Fibroblast of the conjunctiva (primary cell): Measurements from ENCODE around the gene APOBEC3F.
"Not testable (repeated sequence)": the region's sequence is repeated elsewhere in the genome, so short reads cannot be mapped to it uniquely, and the experiment has no call there.

ENCODE experiments used
- DNase-seq: peaks from one replicate; pipeline ENCODE4 v3.0.0-alpha.2; 2010; ENCODE audit warnings: low read depth

APOBEC3F gene

DNA sequence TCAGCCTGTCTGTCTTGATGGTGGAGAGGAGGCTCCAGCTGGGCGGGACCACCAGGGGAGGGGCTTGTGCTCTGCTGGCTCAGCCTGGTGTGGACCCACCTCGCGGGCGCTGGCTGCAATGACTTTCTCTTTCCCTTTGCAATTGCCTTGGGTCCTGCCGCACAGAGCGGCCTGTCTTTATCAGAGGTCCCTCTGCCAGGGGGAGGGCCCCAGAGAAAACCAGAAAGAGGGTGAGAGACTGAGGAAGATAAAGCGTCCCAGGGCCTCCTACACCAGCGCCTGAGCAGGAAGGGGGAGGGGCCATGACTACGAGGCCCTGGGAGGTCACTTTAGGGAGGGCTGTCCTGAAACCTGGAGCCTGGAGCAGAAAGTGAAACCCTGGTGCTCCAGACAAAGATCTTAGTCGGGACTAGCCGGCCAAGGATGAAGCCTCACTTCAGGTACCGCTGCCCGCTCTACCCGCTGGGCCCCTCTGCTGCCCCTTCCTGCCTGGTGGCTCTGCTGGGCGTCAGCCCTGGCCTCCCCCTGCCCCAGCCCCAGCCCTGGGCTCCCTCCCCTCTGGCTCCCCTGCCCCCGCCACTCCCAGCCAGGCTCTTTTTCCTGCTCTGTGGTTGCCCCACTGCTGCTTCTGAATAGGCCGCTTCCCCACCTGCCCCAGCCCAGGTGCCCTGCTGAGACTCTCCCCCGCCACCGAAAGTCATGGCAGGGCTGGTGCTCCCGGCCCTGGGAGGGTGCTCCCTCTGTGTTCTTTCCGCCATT, at the start of gene APOBEC3F:
Gene APOBEC3F (plus strand): TSS at position 327 of the 759 bp plus-strand sequence. CDS start 97 bp downstream, at position 424.
- DNase-seq: peak; percentile 10

GRCh38 chr22:38992871-38993371, 47.7 kb upstream of the APOBEC3F start:
- not testable (repeated sequence) for DNase-seq

DNA sequence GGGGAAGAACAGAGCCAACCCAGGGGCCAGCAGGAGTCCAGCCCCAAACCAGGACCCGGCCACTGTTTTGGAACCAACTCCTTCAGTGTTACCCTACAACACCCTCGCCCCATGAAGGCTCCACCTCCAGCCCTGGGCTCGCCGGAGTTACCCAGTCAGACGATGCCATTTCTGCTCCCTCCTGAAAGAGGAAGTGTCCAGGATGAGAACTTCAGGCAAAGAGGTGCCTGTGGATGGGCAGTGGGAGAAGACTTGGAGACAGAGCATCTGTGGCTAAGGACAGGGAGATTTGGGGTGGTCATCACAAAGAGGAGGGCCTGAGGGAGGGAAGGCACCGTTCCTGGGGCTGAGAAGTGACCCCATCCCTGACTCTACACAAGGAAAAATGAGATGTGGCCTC, 44.6 kb upstream of the APOBEC3F start:
- DNase-seq: no peak

- DNase-seq: no peak
These were observed 43.1 kb upstream of the APOBEC3F start for GRCh38 chr22:38997518-38997917.

DNA sequence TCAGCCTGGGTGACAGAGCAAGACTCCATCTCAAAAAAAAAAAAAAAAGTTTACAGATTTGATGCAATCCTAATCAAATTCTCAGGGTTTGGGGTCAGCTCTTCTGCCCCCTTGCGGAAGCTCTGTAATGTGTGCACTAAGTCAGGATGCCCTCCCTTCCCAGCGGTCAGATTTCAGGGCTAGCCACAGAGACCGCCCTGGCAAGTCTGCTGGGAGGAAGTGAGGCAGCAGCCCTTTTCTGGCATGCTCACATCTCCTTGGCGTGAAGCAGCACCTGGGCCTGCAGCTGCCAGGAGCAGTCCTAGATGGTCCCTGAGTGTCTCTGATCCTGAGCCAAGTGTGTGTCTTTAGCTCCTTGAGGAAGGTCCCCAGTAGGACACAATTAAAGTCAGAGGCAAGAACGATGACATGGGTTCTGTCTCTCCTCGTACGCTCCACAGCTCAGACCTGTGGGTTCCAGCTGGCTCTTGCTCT, 37.5 kb upstream of the APOBEC3F start:
- DNase-seq: peak; percentile 82

- DNase-seq: no peak
These were observed 33.5 kb upstream of the APOBEC3F start for GRCh38 chr22:39007177-39007576.

GRCh38 chr22:39008271-39008850, 32.3 kb upstream of the APOBEC3F start:
- DNase-seq: not testable (repeated sequence)

- no peak for DNase-seq
These were observed 29.7 kb upstream of the APOBEC3F start for GRCh38 chr22:39010946-39011345.

DNA sequence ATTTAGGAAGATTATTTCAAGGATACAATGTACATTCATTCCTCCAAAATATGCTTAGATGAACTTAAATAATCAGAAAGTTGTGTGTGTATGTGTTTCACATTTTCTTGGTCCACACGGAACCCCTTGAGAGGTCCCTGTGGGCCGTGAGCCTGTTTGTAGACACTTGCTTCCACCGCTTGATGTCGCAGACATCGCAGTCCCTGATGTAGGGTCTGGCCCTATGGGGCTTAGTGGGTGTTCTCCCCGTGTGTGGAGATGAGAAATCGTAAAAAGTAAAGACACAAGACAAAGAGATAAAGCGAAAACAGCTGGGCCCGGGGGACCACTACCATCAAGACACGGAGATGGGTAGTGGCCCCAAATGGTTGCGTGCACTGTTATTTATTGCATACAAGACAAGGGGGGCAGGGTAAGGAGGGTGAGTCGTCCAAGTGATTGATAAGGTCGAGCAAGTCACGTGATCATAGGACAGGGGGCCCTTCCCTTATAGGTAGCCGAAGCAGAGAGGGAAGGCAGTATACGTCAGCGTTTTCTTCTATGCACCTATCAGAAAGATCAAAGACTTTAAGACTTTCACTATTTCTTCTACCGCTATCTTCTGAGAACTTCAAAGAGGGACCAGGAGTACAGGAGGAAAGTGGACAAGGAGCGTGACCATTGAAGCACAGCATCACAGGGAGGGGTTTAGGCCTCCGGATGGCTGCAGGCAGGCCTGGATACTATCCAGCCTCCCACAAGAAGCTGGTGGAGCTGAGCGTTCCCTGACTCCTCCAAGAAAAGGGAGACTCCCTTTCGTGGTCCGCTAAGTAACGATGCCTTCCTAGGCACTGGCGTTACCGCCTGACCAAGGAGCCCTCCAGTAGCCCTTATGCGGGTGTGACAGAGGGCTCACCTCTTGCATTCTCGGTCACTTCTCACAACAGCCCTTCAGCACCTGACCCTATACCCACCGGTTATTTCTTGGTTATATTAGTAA, 27.8 kb upstream of the APOBEC3F start:
- no peak for DNase-seq

GRCh38 chr22:39013561-39013941, 27.1 kb upstream of the APOBEC3F start:
- not testable (repeated sequence) for DNase-seq

- DNase-seq: peak; percentile 79
These were observed 26.5 kb upstream of the APOBEC3F start, which contains the start of gene APOBEC3C for GRCh38 chr22:39013942-39014722. Gene APOBEC3C, plus strand, starts transcription at chr22:39014257. Its CDS starts 106 bp downstream, at chr22:39014363.

- DNase-seq: not testable (repeated sequence)
These were observed 25.9 kb upstream of the APOBEC3F start for GRCh38 chr22:39014723-39015121.

GRCh38 chr22:39016592-39016991, 24.1 kb upstream of the APOBEC3F start:
- DNase-seq: no peak

DNA sequence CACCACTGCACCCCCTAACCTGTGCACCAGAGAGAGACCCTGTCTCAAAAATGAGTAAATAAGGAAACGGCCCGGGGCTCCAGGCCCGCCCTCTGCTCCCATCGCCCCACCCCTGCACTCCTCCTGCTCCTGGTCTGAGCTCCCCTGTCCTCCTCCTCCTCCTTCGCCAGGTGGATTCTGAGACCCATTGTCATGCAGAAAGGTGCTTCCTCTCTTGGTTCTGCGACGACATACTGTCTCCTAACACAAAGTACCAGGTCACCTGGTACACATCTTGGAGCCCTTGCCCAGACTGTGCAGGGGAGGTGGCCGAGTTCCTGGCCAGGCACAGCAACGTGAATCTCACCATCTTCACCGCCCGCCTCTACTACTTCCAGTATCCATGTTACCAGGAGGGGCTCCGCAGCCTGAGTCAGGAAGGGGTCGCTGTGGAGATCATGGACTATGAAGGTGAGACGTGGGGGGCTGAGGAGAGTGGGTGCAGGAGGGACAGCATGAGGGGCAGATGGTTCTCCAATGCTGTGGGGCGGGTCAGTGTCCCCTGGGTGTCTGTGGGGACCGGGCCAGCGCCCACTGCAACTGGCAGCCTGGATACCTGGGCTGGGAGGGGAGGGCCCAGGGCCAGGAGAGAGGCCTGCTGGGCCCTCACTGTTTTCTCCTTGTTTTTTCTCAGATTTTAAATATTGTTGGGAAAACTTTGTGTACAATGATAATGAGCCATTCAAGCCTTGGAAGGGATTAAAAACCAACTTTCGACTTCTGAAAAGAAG, 22.9 kb upstream of the APOBEC3F start:
- DNase-seq: no peak

- DNase-seq: not testable (repeated sequence)
These were observed 20.5 kb upstream of the APOBEC3F start for GRCh38 chr22:39020021-39020651.

DNA sequence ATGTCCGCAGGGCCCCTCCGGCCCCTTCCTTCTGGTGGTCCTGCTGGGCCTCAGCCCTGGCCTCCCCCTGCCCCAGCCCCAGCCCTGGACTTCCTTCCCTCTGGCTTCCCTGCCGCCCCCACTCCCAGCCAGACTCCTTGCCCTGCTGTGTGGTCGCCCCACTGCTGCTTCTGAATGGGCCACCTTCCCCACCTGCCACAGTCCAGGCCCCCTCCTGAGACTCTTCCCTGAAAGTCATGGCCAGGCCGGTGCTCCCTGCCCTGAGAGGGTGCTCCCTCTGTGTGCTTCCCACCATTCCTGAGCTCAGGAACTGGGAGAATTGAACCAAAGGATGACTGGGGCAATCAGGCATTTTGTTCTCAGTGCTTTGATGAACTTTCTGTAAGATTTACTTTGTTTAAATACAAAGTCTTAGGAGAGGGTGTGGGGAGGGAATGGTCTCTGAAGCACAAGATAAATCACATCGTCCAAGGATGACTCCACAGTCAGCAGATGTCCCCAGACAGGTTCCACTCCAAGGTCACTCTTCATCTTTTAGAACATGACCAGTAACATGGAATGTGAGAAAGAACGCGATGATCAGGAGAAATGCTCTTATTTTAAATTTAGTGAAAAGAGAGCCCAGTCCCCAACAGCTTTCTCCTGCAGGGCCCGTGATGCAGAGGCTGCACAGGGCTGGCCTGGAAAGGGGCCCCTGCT, 19.0 kb upstream of the APOBEC3F start:
- no peak for DNase-seq

DNA sequence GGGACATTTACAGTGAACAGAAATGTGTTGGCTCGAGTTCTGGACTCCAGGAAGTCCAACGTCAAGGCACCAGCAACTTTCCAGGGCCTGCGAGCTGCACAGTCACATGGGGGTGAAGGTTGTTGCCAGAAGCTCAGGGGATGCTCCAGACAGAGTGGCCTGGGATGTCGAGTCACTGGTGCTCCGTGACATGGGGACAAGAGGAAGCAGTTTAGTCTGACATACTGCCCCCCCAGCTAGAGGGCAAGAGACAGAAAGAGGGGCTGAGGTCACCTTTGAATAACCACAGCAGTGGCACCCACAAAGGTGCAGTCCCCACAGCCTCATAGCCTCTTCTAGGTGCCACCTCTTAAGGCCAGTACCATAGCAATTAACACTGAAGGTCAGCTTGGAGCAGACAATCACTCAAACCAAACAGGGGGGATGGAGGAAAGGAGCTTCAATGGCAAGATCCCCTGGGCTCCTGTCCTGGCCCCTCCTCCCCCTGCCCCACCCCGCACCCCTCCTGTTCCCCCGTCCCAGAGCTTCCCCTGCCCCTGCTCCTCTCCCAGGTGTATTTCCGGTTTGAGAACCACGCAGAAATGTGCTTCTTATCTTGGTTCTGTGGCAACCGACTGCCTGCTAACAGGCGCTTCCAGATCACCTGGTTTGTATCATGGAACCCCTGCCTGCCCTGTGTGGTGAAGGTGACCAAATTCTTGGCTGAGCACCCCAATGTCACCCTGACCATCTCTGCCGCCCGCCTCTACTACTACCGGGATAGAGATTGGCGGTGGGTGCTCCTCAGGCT, 15.9 kb upstream of the APOBEC3F start:
- DNase-seq: no peak

- DNase-seq: no peak
These were observed 14.0 kb upstream of the APOBEC3F start for GRCh38 chr22:39026509-39027150.
